GM12878 (cell line): ENCODE data around the gene FRMD8. TPM values are rescaled to one million over a fixed set of nuclear protein-coding genes. Genes with fewer than 3 reads are reported as not detected.

Experiments
- ATAC-seq: fragments of 200-7000 bp; cut with Tn5 transposase; 3 replicates; pipeline ENCODE4 v1.9.1; 2020; ENCODE audit warnings: mild to moderate bottlenecking, moderate library complexity
- BruUV-seq: library from RNA; stranded (reverse); fragments of 400-500 nt; replicated peaks from 2 replicates; lab custom pipeline; 2021; lab: Mats Ljungman, UMichigan
- CTCF ChIA-PET: fragments of 300-600 bp; sonication (Branson Sonifier 250); formaldehyde crosslinking; extraction: SDS; loops from one replicate; lab custom pipeline; 2021; ENCODE audit warnings: inconsistent platforms; lab: Yijun Ruan, JAX
- POLR2A ChIA-PET: fragments of 350-600 bp; formaldehyde crosslinking; extraction: SDS; loops from one replicate; lab custom pipeline; 2021; ENCODE audit warnings: inconsistent platforms; lab: Charles Lee
- RAD21 ChIA-PET: fragments of 300-600 bp; sonication (Branson Sonifier 250); formaldehyde crosslinking; loops from one replicate; lab custom pipeline; 2023; ENCODE audit warnings: antibody characterized with exemption; ENCODE audit not compliant: unreplicated experiment; lab: Charles Lee
- SMC1A ChIA-PET: fragments of 300-600 bp; sonication (Branson Sonifier 250); formaldehyde crosslinking; loops from one replicate; lab custom pipeline; 2023; ENCODE audit not compliant: unreplicated experiment, uncharacterized antibody; lab: Charles Lee
- DNase-seq: peaks from one replicate; pipeline ENCODE4 v3.0.0-alpha.2; 2011; ENCODE audit warnings: low read depth, low spot score
- FAIRE-seq: peaks from 3 replicates; lab custom pipeline; 2011; peaks lifted over from hg19 to GRCh38; lab: Jason Lieb, UNC
- H2AFZ ChIP-seq: 2 replicates; pipeline ENCODE4 v1.6.0; 2011; ENCODE audit warnings: low read depth, low read length, control low read depth; ENCODE audit not compliant: control insufficient read depth
- H3K27ac ChIP-seq: 2 replicates; pipeline ENCODE4 v1.5.1; 2011; ENCODE audit warnings: control low read depth; ENCODE audit not compliant: control insufficient read depth, insufficient read depth
- H3K27me3 ChIP-seq, 2 experiments: replicated peaks in 1 of 2; 2 replicates each; pipeline versions ENCODE4 v1.6.0 to v1.6.1; 2011; ENCODE audit warnings: low read length in 1 of 2; ENCODE audit not compliant: control insufficient read depth in 2 of 2, insufficient read depth in 2 of 2
- H3K36me3 ChIP-seq, 2 experiments: 2 replicates each; pipeline ENCODE4 v1.5.1; 2011; ENCODE audit warnings: low read length in 1 of 2; ENCODE audit not compliant: control insufficient read depth in 2 of 2, insufficient read depth in 2 of 2
- H3K4me1 ChIP-seq: 2 replicates; pipeline ENCODE4 v1.6.1; 2011; ENCODE audit warnings: mild to moderate bottlenecking, low read length, moderate library complexity, mixed read lengths; ENCODE audit not compliant: control insufficient read depth, insufficient read depth
- H3K4me2 ChIP-seq: 2 replicates; pipeline ENCODE4 v1.6.0; 2011; ENCODE audit warnings: control low read depth; ENCODE audit not compliant: control insufficient read depth, insufficient read depth
- H3K4me3 ChIP-seq: fragments of 200-600 bp; sonication (generic); 2 replicates; pipeline ENCODE4 v1.5.1; 2016
- H3K79me2 ChIP-seq: 2 replicates; pipeline ENCODE4 v1.6.0; 2011; ENCODE audit warnings: low read length; ENCODE audit not compliant: control insufficient read depth, insufficient read depth
- H3K9ac ChIP-seq: 2 replicates; pipeline ENCODE4 v1.8.0; 2011; ENCODE audit warnings: low read length, control low read depth, mixed read lengths; ENCODE audit not compliant: control insufficient read depth, insufficient read depth
- H3K9me3 ChIP-seq: replicated peaks from 3 replicates; pipeline ENCODE4 v1.5.1; 2011; ENCODE audit warnings: mild to moderate bottlenecking, low read length; ENCODE audit not compliant: control insufficient read depth, insufficient read depth
- H4K20me1 ChIP-seq: 2 replicates; pipeline ENCODE4 v1.6.0; 2011; ENCODE audit not compliant: control insufficient read depth, insufficient read depth
- BCL11A ChIP-seq: IDR thresholded peaks from 2 replicates; pipeline ENCODE4 v1.6.1; 2011; ENCODE audit warnings: low read depth, low read length
- ETV6 ChIP-seq, 2 experiments: fragments of 450-650 bp in 1 of 2; IDR thresholded peaks in 1 of 2; conservative IDR thresholded peaks in 1 of 2; 2 replicates each; pipeline ENCODE4 v1.6.1; 2014; ENCODE audit warnings: antibody characterized with exemption in 1 of 2, borderline replicate concordance in 1 of 2, low read depth in 1 of 2, mild to moderate bottlenecking in 1 of 2, moderate library complexity in 1 of 2
- HDGF ChIP-seq: fragments of 450-650 bp; IDR thresholded peaks from 2 replicates; pipeline ENCODE4 v1.6.1; 2016; ENCODE audit warnings: antibody characterized with exemption
- MEF2A ChIP-seq: IDR thresholded peaks from 2 replicates; pipeline ENCODE4 v1.6.1; 2011; ENCODE audit warnings: low read depth, mild to moderate bottlenecking, low read length, moderate library complexity; ENCODE audit not compliant: insufficient read depth
- MTA3 ChIP-seq: IDR thresholded peaks from 2 replicates; pipeline ENCODE4 v1.6.1; 2012; ENCODE audit warnings: low read length, inconsistent platforms, borderline replicate concordance
- NR2F1 ChIP-seq: fragments of 450-650 bp; conservative IDR thresholded peaks from 2 replicates; pipeline ENCODE4 v1.6.1; 2017; ENCODE audit warnings: mild to moderate bottlenecking
- POLR2A ChIP-seq: IDR thresholded peaks from 2 replicates; pipeline ENCODE4 v1.6.1; 2011; ENCODE audit warnings: low read depth, mild to moderate bottlenecking, low read length
- TBL1XR1 ChIP-seq: IDR thresholded peaks from 2 replicates; pipeline ENCODE4 v1.6.1; 2012; ENCODE audit warnings: low read depth, low read length, improper control_type of control experiment
- WRNIP1 ChIP-seq: IDR thresholded peaks from 2 replicates; pipeline ENCODE4 v1.6.1; 2011; ENCODE audit warnings: low read depth, low read length, improper control_type of control experiment, borderline replicate concordance
- YY1 ChIP-seq: IDR thresholded peaks from 2 replicates; pipeline ENCODE4 v1.6.1; 2011; ENCODE audit warnings: low read depth, mild to moderate bottlenecking, low read length
- ZNF384 ChIP-seq: IDR thresholded peaks from 2 replicates; pipeline ENCODE4 v1.6.1; 2012; ENCODE audit warnings: low read depth, mild to moderate bottlenecking, low read length, improper control_type of control experiment, borderline replicate concordance
- WGBS: methylation state at CpG from one replicate; pipeline ENCODE4 v1.1.6; 2016; ENCODE audit warnings: low lambda C conversion rate; ENCODE audit not compliant: insufficient replicate concordance, insufficient coverage; ENCODE audit errors: missing lambda C conversion rate; 5-methylcytosine and 5-hydroxymethylcytosine counted together
- in situ Hi-C: fragments of 300-500 bp; cut with MboI; formaldehyde crosslinking; loops from 9 replicates; pipeline ENCODE4 v1.14.3; 2018; ENCODE audit warnings: mixed read lengths
- intact Hi-C: fragments of 100-400 bp; cut with micrococcal nuclease; formaldehyde crosslinking; loops from one replicate; pipeline ENCODE4 v1.14.2; 2022; ENCODE audit not compliant: unreplicated experiment
- polyA plus RNA-seq, 11 experiments: library from polyadenylated mRNA; depleted of rRNA in 4 of 11; unstranded in 6 of 11; stranded (reverse) in 5 of 11; fragments of >200 nt; fragmentation: Nextera tagmentation in 4 of 11; fragmentation: Illumina TruSeq in 1 of 11; extraction: Ambion mirVana in 4 of 11; extraction: Trizol in 1 of 11; gene quantifications; 1 replicate in 1 of 11; 2 replicates in 10 of 11; pipeline versions ENCODE4 v1.2.1 to v1.2.3, GENCODE V29; 2011 to 2016; ENCODE audit warnings: inconsistent platforms in 2 of 11, missing spikeins in 2 of 11, low read depth in 1 of 11
- total RNA-seq, 4 experiments: library from RNA; depleted of rRNA in 3 of 4; stranded (reverse); fragments of >200 nt in 3 of 4; fragmentation: Illumina TruSeq in 1 of 4; extraction: Trizol in 1 of 4; gene quantifications; 2 replicates each; pipeline versions ENCODE4 v1.2.1 to v1.2.3, GENCODE V29; 2013 to 2021
- TF ChIP-seq, protein P1 (sequence below): fragments of 450-650 bp; formaldehyde crosslinking; IDR thresholded peaks from 2 replicates; pipeline ENCODE4 v1.4.0; 2022; ENCODE audit warnings: mild to moderate bottlenecking, moderate library complexity
- TF ChIP-seq, protein P2 (sequence below): IDR thresholded peaks from 2 replicates; pipeline ENCODE4 v1.6.1; 2011; ENCODE audit warnings: low read depth, low read length, improper control_type of control experiment, borderline replicate concordance
- TF ChIP-seq, protein P3 (sequence below): fragments of 450-650 bp; IDR thresholded peaks from 2 replicates; pipeline ENCODE4 v1.6.1; 2017; ENCODE audit warnings: mild to moderate bottlenecking, low read depth, inconsistent platforms; ENCODE audit not compliant: poor library complexity, severe bottlenecking

The FRMD8 gene
- total and polyA plus RNA-seq, 10 of the 15 experiments (the other 5 are each of a cell fraction or from before 2014, with no cell fraction given): 8.3 to 69.4 (median 28.0) TPM

DNA sequence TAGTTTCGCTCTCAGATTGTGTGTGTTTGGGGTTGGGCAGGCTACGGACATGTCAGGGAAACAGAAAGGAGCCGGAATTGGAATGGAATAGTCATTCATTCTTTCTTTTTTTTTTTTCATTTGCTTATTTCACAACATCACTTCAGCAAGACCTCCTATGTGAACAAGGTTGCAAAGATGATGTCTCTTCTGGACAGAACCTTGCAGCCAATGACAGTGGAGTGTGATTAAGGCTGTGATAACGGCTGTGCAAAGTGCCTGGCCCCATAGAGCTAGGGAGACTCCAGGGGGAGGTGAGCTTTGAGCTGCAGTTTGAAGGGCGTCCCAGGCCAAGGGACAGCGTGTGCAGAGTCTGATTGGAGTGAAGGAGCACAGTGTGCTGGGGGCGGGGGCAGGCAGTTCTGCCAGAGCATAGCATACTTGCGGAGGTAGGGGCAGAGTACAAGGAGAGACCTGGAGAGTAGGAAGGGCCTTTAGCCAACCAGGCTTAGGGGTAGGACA lies 28.5 kb upstream of the FRMD8 start (continued):
- TF ChIP-seq, protein P1, sequence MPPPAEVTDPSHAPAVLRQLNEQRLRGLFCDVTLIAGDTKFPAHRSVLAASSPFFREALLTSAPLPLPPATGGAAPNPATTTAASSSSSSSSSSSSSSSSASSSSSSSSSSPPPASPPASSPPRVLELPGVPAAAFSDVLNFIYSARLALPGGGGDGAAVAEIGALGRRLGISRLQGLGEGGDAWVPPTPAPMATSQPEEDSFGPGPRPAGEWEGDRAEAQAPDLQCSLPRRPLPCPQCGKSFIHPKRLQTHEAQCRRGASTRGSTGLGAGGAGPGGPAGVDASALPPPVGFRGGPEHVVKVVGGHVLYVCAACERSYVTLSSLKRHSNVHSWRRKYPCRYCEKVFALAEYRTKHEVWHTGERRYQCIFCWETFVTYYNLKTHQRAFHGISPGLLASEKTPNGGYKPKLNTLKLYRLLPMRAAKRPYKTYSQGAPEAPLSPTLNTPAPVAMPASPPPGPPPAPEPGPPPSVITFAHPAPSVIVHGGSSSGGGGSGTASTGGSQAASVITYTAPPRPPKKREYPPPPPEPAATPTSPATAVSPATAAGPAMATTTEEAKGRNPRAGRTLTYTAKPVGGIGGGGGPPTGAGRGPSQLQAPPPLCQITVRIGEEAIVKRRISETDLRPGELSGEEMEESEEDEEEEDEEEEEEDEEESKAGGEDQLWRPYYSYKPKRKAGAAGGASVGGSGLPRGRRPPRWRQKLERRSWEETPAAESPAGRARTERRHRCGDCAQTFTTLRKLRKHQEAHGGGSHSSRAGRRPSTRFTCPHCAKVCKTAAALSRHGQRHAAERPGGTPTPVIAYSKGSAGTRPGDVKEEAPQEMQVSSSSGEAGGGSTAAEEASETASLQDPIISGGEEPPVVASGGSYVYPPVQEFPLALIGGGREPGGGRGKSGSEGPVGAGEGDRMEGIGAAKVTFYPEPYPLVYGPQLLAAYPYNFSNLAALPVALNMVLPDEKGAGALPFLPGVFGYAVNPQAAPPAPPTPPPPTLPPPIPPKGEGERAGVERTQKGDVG (CRISPR knock-in tag): no peak
- TF ChIP-seq BCL11A: no peak

DNA sequence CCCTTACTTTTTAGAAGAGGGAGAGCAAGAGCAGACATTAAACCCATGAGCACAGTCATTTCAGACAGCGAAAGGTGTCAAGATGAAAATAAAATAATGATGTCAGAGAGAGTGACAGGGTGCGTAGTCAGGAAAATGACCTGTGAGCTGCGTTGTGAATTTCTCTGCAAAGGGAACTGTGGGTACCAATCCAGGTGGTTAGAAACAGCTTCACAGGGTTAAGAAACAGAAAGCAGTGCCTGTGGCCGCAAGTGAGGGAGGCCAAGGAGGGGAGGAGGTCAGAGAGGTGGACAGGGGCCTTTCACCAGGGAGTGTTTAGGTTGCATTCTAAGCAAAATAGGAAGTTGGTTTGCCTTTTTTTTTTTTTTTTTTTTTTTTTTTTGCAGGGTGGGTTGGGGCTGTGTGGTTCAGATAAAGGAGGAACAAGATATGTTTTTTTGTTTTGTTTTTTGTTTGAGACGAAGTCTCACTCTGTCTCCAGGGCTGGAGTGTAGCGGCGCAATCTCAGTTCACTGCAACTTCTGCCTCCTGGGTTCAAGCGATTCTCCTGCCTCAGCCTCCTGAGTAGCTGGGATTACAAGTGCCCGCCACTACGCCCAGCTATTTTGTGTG lies 24.0 kb upstream of the FRMD8 start:
- Histone ChIP-seq H3K27ac (peak overlapping the region; percentile 29; the same call in 1 of the 2 replicates), H3K27me3 (peaks cover 0 to 1% of the 10 kb centered on the region in 2 experiments; a peak in 1 of 4 replicates), H4K20me1 (no peaks in the 10 kb centered on the region), H3K36me3 (no peaks in the 10 kb centered on the region), H3K4me1 (peaks cover 14% of the 10 kb centered on the region), H3K79me2 (no peaks in the 10 kb centered on the region), H2AFZ (peak overlapping the region; percentile 80), H3K9ac (peak overlapping the region; percentile 53), H3K4me2 (peak overlapping the region; percentile 69), H3K4me3 (peak overlapping the region; percentile 60; the same call in 1 of the 2 replicates), H3K9me3 (no peaks in the 10 kb centered on the region)
- 7% methylated on average over 10 of the region's 10 CpGs for whole genome bisulfite sequencing
- POLR2A ChIA-PET: interaction anchor here (0.6 to 1.4 kb wide), 5 partner anchors 9 to 202 kb away, joined by 3 to 5 read pairs (median 4); partner anchors contain the start of genes DPF2, FRMD8 and POLA2
- RAD21 ChIA-PET: interaction anchor here (0.6 to 1.8 kb wide), 14 partner anchors 16 to 157 kb away, joined by 3 to 8 read pairs (median 4); no protein-coding TSS in a partner anchor
- DNase-seq (peak; percentile 67), FAIRE-seq (no peak), ATAC-seq (peak; percentile 97)
- in situ Hi-C loops (no loop called here), intact Hi-C loops (no loop called here)
- SMC1A ChIA-PET: interaction anchor here (0.7 to 1.8 kb wide), 10 partner anchors 12 to 149 kb away, joined by 3 to 7 read pairs (median 4); no protein-coding TSS in a partner anchor
- CTCF ChIA-PET: interaction anchor here (0.5 to 2.4 kb wide), 15 partner anchors 10 to 226 kb away, joined by 3 to 14 read pairs (median 5); partner anchors contain the start of genes CDC42EP2, FRMD8 and ZNRD2
- no TSS peak for BruUV-seq
- TF ChIP-seq NR2F1 (peak; percentile 85), MTA3 (no peak), ZNF384 (peak; percentile 97), HDGF (peak; percentile 21; the same call in 1 of the 2 replicates), ETV6 (conservative IDR thresholded peaks at IDR 0.05 in 1 of 2, IDR thresholded peaks at IDR 0.05 in 1 of 2; ENCODE audit: borderline replicate concordance in 1 of 2, low read depth in 1 of 2) (no peak), POLR2A (no peak), YY1 (0 out of 2 replicates have a peak, but pooled peaks have one; percentile 32), MEF2A (0 out of 2 replicates have a peak, but pooled peaks have one; percentile 54), TBL1XR1 (no peak), WRNIP1 (no peak)
- TF ChIP-seq, protein P2, sequence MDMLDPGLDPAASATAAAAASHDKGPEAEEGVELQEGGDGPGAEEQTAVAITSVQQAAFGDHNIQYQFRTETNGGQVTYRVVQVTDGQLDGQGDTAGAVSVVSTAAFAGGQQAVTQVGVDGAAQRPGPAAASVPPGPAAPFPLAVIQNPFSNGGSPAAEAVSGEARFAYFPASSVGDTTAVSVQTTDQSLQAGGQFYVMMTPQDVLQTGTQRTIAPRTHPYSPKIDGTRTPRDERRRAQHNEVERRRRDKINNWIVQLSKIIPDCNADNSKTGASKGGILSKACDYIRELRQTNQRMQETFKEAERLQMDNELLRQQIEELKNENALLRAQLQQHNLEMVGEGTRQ: no peak
- TF ChIP-seq, protein P3, sequence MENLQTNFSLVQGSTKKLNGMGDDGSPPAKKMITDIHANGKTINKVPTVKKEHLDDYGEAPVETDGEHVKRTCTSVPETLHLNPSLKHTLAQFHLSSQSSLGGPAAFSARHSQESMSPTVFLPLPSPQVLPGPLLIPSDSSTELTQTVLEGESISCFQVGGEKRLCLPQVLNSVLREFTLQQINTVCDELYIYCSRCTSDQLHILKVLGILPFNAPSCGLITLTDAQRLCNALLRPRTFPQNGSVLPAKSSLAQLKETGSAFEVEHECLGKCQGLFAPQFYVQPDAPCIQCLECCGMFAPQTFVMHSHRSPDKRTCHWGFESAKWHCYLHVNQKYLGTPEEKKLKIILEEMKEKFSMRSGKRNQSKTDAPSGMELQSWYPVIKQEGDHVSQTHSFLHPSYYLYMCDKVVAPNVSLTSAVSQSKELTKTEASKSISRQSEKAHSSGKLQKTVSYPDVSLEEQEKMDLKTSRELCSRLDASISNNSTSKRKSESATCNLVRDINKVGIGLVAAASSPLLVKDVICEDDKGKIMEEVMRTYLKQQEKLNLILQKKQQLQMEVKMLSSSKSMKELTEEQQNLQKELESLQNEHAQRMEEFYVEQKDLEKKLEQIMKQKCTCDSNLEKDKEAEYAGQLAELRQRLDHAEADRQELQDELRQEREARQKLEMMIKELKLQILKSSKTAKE: peak; percentile 54
